ENCODE measurements around the gene PGRMC2.

Gene PGRMC2

DNA sequence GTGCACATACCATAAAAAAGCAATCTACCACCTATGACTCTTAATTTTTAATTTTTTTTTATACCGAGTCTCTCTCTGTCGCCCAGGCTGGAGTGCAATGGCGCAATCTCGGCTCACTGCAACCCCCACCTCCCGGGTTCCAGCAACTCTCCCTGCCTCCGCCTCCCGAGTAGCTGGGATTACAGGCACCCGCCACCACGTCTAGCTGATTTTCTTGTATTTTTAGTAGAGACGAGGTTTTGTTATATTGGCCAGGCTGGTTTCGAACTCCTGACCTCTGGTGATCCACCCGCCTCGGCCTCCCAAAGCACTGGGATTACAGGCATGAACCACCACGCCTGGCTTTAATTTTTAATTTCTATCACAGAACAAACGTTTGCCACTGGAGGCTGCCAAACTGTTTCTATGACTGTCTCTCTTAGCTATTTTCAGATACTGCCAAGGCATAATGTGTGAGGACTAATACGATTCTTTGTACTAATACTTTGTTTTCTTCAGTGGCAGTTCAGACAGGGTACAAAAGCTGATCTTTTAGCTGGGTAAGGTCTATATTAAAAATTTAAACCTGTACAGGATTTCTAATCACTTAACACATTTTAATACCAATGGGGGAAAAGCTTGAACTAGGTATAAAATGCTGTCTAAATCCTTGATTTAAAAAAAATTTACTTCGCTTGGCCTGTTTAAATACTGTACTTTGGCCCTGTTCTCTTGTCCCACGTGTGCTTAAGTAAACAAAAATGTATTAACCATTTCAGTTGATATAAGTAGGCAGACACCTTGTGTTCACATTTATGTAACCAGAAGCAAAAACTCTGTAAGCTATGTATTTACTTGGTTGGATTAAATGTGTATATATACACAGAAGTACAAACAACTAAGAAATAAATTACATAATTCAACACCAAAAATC, 2.3 kb downstream of the PGRMC2 start:
- peaks cover 24% of the 10 kb centered on the region for H3K4me1 Mint-ChIP-seq
- H3K4me3 Mint-ChIP-seq = peak overlapping the region; percentile 98
- H3K36me3 Mint-ChIP-seq (ENCODE audit: low read depth) = peaks cover 56% of the 10 kb centered on the region
- no peaks in the 10 kb centered on the region for H3K27me3 Mint-ChIP-seq (ENCODE audit: low read depth, poor library complexity)
- TF ChIP-seq, protein P1, sequence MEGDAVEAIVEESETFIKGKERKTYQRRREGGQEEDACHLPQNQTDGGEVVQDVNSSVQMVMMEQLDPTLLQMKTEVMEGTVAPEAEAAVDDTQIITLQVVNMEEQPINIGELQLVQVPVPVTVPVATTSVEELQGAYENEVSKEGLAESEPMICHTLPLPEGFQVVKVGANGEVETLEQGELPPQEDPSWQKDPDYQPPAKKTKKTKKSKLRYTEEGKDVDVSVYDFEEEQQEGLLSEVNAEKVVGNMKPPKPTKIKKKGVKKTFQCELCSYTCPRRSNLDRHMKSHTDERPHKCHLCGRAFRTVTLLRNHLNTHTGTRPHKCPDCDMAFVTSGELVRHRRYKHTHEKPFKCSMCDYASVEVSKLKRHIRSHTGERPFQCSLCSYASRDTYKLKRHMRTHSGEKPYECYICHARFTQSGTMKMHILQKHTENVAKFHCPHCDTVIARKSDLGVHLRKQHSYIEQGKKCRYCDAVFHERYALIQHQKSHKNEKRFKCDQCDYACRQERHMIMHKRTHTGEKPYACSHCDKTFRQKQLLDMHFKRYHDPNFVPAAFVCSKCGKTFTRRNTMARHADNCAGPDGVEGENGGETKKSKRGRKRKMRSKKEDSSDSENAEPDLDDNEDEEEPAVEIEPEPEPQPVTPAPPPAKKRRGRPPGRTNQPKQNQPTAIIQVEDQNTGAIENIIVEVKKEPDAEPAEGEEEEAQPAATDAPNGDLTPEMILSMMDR (IDR thresholded peaks at IDR 0.05) = no peak
- peak overlapping the region; percentile 70 for H3K27ac Mint-ChIP-seq
- no peak for DNase-seq
- peaks cover 36% of the 10 kb centered on the region for H3K9me3 Mint-ChIP-seq

- Mint-ChIP-seq H3K4me1 (peaks cover 24% of the 10 kb centered on the region), H3K4me3 (peak overlapping the region; percentile 36), H3K27me3 (ENCODE audit: low read depth, poor library complexity) (no peaks in the 10 kb centered on the region), H3K9me3 (peaks cover 46% of the 10 kb centered on the region), H3K27ac (no peak overlapping the region), H3K36me3 (ENCODE audit: low read depth) (peaks cover 66% of the 10 kb centered on the region)
- no peak for DNase-seq
- TF ChIP-seq, protein P1 (IDR thresholded peaks at IDR 0.05) = no peak
These were observed 3.3 kb downstream of the PGRMC2 start for GRCh38 chr4:128284317-128284716.

DNA sequence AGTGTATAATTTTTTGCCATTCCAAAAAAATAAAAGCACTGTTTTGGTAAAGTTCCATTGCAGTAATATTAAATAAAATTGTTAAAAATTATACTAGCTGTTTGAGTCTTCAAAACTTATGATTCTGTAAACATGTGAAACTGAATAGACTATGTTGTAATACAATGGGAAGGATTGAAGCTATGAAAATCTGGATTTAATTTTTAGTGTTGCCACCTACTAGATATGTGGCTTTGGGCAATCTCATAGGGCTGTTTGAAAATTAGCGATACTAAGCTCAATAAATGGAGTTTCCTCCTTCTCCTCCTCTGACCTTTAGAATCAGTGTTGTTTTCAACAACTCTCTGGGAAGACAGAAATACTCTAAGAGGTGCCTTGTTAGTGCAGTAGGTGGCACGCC, 4.5 kb downstream of the PGRMC2 start:
- TF ChIP-seq, protein P1 (IDR thresholded peaks at IDR 0.05) = no peak

DNA sequence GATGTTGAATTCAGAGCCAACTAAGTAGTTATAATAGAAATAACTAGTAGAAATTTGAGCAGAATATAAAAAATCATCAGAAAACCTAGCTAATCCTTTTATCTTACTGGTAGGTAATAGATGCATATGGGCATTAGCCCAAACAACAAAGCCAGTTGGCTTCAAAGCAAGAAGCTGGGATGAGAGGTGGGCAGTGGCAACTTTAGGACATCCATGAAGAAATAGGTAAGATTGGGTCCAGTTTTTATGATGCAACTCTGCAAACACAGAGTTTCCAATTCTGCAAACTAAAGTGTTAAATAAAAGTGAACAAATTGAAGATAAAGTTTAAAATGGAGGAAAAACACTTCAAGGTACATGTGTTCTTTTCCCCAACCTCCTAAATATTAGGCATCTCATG, 5.1 kb downstream of the PGRMC2 start:
- H3K9me3 Mint-ChIP-seq = peaks cover 61% of the 10 kb centered on the region
- no peak overlapping the region for H3K4me3 Mint-ChIP-seq
- H3K27me3 Mint-ChIP-seq (ENCODE audit: low read depth, poor library complexity) = no peaks in the 10 kb centered on the region
- TF ChIP-seq, protein P1 (IDR thresholded peaks at IDR 0.05) = no peak
- H3K4me1 Mint-ChIP-seq = peaks cover 16% of the 10 kb centered on the region
- H3K36me3 Mint-ChIP-seq (ENCODE audit: low read depth) = peaks cover 84% of the 10 kb centered on the region
- no peak for DNase-seq
- no peak overlapping the region for H3K27ac Mint-ChIP-seq

More for the DNA sequence above, 4.5 kb downstream of the PGRMC2 start:
- no peak overlapping the region for H3K27ac Mint-ChIP-seq
- H3K4me3 Mint-ChIP-seq = no peak overlapping the region
- H3K9me3 Mint-ChIP-seq = peaks cover 57% of the 10 kb centered on the region
- no peaks in the 10 kb centered on the region for H3K27me3 Mint-ChIP-seq (ENCODE audit: low read depth, poor library complexity)
- peaks cover 78% of the 10 kb centered on the region for H3K36me3 Mint-ChIP-seq (ENCODE audit: low read depth)
- H3K4me1 Mint-ChIP-seq = peaks cover 16% of the 10 kb centered on the region
- no peak for DNase-seq

- H3K9me3 Mint-ChIP-seq = peaks cover 61% of the 10 kb centered on the region
- DNase-seq = no peak
- H3K4me1 Mint-ChIP-seq = peaks cover 13% of the 10 kb centered on the region
- no peak overlapping the region for H3K27ac Mint-ChIP-seq
- no peak overlapping the region for H3K4me3 Mint-ChIP-seq
- H3K36me3 Mint-ChIP-seq (ENCODE audit: low read depth) = peaks cover 94% of the 10 kb centered on the region
- no peaks in the 10 kb centered on the region for H3K27me3 Mint-ChIP-seq (ENCODE audit: low read depth, poor library complexity)
- TF ChIP-seq, protein P1 (IDR thresholded peaks at IDR 0.05) = no peak
These were observed 6.3 kb downstream of the PGRMC2 start for GRCh38 chr4:128281354-128281753.

Data from nephron progenitor cell (in vitro differentiated cells).